Activated naive CD8-positive, alpha-beta T cell (primary cell): ENCODE data around the gene LBP.
"Not testable (repeated sequence)": the region's sequence is repeated elsewhere in the genome, so short reads cannot be mapped to it uniquely, and the experiment has no call there.

Source experiments
- H3K27ac Mint-ChIP-seq: one replicate; pipeline ENCODE4 v1.8.0; 2021; ENCODE audit warnings: mixed read lengths
- H3K27me3 Mint-ChIP-seq: one replicate; pipeline ENCODE4 v1.8.0; 2021; ENCODE audit warnings: mixed read lengths
- H3K36me3 Mint-ChIP-seq: one replicate; pipeline ENCODE4 v1.8.0; 2021; ENCODE audit warnings: mixed read lengths
- H3K4me1 Mint-ChIP-seq: one replicate; pipeline ENCODE4 v1.8.0; 2021; ENCODE audit warnings: low read depth, mixed read lengths
- H3K4me3 Mint-ChIP-seq: one replicate; pipeline ENCODE4 v1.8.0; 2021; ENCODE audit warnings: mild to moderate bottlenecking, mixed read lengths
- H3K9me3 Mint-ChIP-seq: one replicate; pipeline ENCODE4 v1.8.0; 2021; ENCODE audit warnings: low read depth, mixed read lengths

LBP gene

DNA sequence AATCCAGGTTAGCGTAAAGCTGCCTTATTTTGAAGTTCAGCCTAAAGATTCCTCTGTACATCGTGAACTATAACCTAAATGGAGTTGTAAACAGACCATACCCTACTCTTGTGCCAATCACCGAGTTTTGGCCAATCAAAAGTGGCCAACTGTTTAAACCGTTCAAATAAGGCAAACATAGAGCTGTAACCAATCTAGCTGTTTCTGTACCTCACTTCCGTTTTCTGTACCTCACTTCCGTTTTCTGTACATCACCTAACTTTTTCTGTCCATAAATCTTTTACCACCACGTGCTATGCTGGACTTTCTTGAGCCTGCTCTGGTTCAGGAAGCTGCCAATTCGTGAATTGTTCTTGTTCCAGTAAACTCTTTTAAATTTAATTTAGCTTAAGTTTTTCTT is 39.7 kb downstream of the LBP start:
- Mint-ChIP-seq H3K9me3 (peaks cover 6% of the 10 kb centered on the region), H3K4me3 (no peak overlapping the region), H3K27me3 (peaks cover 12% of the 10 kb centered on the region), H3K27ac (no peak overlapping the region), H3K4me1 (no peaks in the 10 kb centered on the region), H3K36me3 (peaks cover 4% of the 10 kb centered on the region)

DNA sequence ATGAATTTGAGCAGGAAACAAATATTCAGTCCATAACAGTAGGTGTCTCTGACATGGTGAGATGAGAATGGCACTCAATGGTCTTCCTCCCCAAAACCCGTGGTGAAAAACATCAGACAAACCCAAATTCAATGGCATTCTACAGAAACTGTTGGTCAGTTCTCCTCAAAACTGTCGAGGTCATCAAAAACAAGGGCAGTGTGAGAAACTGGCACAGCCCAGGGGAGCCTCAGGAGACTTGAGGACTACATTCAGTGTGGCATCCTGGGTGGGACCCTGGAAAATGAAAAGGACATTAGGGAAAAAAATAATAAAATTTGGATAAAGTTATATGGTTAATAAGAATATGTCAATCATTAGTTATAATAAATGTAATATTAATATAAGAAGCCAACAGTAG is 40.6 kb downstream of the LBP start:
- Mint-ChIP-seq H3K27me3 (peaks cover 12% of the 10 kb centered on the region), H3K9me3 (peaks cover 6% of the 10 kb centered on the region), H3K27ac (no peak overlapping the region), H3K36me3 (peaks cover 4% of the 10 kb centered on the region), H3K4me1 (no peaks in the 10 kb centered on the region), H3K4me3 (no peak overlapping the region)

GRCh38 chr20:38387953-38388352 is 41.7 kb downstream of the LBP start:
- Mint-ChIP-seq H3K27me3 (peaks cover 12% of the 10 kb centered on the region), H3K36me3 (peaks cover 4% of the 10 kb centered on the region)

DNA sequence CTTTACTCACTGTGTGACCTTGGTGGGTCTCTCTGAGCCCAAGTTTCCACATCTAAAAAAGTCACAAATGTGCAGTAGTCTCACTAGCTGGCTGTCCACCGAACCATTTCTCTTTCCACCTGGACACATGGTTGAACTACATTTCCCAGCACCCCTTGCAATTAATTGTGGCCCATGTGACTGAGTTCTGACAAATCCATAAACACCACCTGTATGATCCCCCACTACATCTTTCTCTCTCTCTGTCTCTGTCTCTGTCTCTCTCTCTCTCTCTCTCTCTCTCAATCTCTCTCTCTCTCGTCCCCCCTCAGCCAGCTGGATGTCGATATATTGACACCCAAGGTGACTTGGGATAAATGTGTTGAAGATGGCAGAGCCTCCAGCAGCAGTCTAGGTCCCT is 46.1 kb downstream of the LBP start:
- Mint-ChIP-seq H3K9me3 (peaks cover 6% of the 10 kb centered on the region), H3K36me3 (peaks cover 4% of the 10 kb centered on the region), H3K4me1 (no peaks in the 10 kb centered on the region), H3K27ac (no peak overlapping the region), H3K4me3 (no peak overlapping the region), H3K27me3 (no peaks in the 10 kb centered on the region)

More at GRCh38 chr20:38387953-38388352, 41.7 kb downstream of the LBP start:
- Mint-ChIP-seq H3K9me3 (peaks cover 6% of the 10 kb centered on the region), H3K4me3 (no peak overlapping the region), H3K4me1 (no peaks in the 10 kb centered on the region), H3K27ac (no peak overlapping the region)

DNA sequence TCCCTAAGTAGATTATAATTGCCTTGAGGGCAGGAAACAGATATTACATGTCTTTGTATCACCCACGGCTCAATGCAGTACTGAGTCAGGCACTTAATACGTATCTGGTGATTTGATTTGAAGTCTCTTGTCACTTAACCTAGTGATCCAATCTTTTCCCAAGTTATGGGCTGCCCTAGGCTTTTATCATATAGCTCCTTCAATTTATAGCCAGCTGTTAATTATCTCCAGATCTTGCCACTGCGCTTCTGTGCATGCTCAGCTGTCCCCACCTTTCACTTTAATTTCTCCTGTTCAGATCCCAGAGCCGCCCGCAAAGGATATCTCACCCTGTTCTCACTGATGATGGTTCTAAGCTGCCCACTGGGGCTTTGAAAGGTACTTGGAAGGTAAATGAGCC is 47.0 kb downstream of the LBP start:
- H3K9me3 Mint-ChIP-seq = peaks cover 6% of the 10 kb centered on the region
- no peak overlapping the region for H3K27ac Mint-ChIP-seq
- H3K4me1 Mint-ChIP-seq = no peaks in the 10 kb centered on the region
- no peaks in the 10 kb centered on the region for H3K27me3 Mint-ChIP-seq
- no peak overlapping the region for H3K4me3 Mint-ChIP-seq
- H3K36me3 Mint-ChIP-seq = peaks cover 4% of the 10 kb centered on the region

- Mint-ChIP-seq H3K27ac (no peak overlapping the region), H3K4me1 (no peaks in the 10 kb centered on the region), H3K9me3 (no peaks in the 10 kb centered on the region), H3K36me3 (no peaks in the 10 kb centered on the region), H3K27me3 (no peaks in the 10 kb centered on the region), H3K4me3 (no peak overlapping the region)
Observed at GRCh38 chr20:38395165-38395564, 48.9 kb downstream of the LBP start.

GRCh38 chr20:38395751-38396395 is 49.6 kb downstream of the LBP start:
- H3K27me3 Mint-ChIP-seq, H3K4me3 Mint-ChIP-seq, H3K27ac Mint-ChIP-seq, H3K36me3 Mint-ChIP-seq, H3K4me1 Mint-ChIP-seq, H3K9me3 Mint-ChIP-seq: not testable (repeated sequence)

GRCh38 chr20:38402089-38402488 is 55.8 kb downstream of the LBP start:
- no peaks in the 10 kb centered on the region for H3K4me1 Mint-ChIP-seq
- no peaks in the 10 kb centered on the region for H3K9me3 Mint-ChIP-seq
- no peak overlapping the region for H3K27ac Mint-ChIP-seq
- no peaks in the 10 kb centered on the region for H3K27me3 Mint-ChIP-seq
- H3K36me3 Mint-ChIP-seq = peaks cover 4% of the 10 kb centered on the region
- no peak overlapping the region for H3K4me3 Mint-ChIP-seq

- H3K27ac Mint-ChIP-seq = no peak overlapping the region
- no peaks in the 10 kb centered on the region for H3K27me3 Mint-ChIP-seq
- no peaks in the 10 kb centered on the region for H3K9me3 Mint-ChIP-seq
- no peaks in the 10 kb centered on the region for H3K4me1 Mint-ChIP-seq
- H3K36me3 Mint-ChIP-seq = peaks cover 4% of the 10 kb centered on the region
- no peak overlapping the region for H3K4me3 Mint-ChIP-seq
Observed at GRCh38 chr20:38402816-38403215, 56.5 kb downstream of the LBP start.

GRCh38 chr20:38404016-38404415 is 57.7 kb downstream of the LBP start:
- H3K4me1 Mint-ChIP-seq = no peaks in the 10 kb centered on the region
- peaks cover 4% of the 10 kb centered on the region for H3K36me3 Mint-ChIP-seq
- H3K4me3 Mint-ChIP-seq = no peak overlapping the region
- H3K27ac Mint-ChIP-seq = no peak overlapping the region
- H3K27me3 Mint-ChIP-seq = no peaks in the 10 kb centered on the region
- no peaks in the 10 kb centered on the region for H3K9me3 Mint-ChIP-seq

GRCh38 chr20:38405132-38405531 is 58.9 kb downstream of the LBP start:
- no peak overlapping the region for H3K4me3 Mint-ChIP-seq
- no peak overlapping the region for H3K27ac Mint-ChIP-seq
- no peaks in the 10 kb centered on the region for H3K4me1 Mint-ChIP-seq
- no peaks in the 10 kb centered on the region for H3K9me3 Mint-ChIP-seq
- H3K27me3 Mint-ChIP-seq = no peaks in the 10 kb centered on the region
- peaks cover 4% of the 10 kb centered on the region for H3K36me3 Mint-ChIP-seq

GRCh38 chr20:38406476-38406875 is 60.2 kb downstream of the LBP start:
- H3K4me1 Mint-ChIP-seq = no peaks in the 10 kb centered on the region
- H3K4me3 Mint-ChIP-seq = no peak overlapping the region
- no peaks in the 10 kb centered on the region for H3K27me3 Mint-ChIP-seq
- H3K36me3 Mint-ChIP-seq = peaks cover 4% of the 10 kb centered on the region
- no peak overlapping the region for H3K27ac Mint-ChIP-seq
- no peaks in the 10 kb centered on the region for H3K9me3 Mint-ChIP-seq

GRCh38 chr20:38407321-38407720 is 61.0 kb downstream of the LBP start:
- no peak overlapping the region for H3K27ac Mint-ChIP-seq
- no peaks in the 10 kb centered on the region for H3K27me3 Mint-ChIP-seq
- H3K4me1 Mint-ChIP-seq = no peaks in the 10 kb centered on the region
- peaks cover 9% of the 10 kb centered on the region for H3K36me3 Mint-ChIP-seq
- no peaks in the 10 kb centered on the region for H3K9me3 Mint-ChIP-seq
- H3K4me3 Mint-ChIP-seq = no peak overlapping the region

DNA sequence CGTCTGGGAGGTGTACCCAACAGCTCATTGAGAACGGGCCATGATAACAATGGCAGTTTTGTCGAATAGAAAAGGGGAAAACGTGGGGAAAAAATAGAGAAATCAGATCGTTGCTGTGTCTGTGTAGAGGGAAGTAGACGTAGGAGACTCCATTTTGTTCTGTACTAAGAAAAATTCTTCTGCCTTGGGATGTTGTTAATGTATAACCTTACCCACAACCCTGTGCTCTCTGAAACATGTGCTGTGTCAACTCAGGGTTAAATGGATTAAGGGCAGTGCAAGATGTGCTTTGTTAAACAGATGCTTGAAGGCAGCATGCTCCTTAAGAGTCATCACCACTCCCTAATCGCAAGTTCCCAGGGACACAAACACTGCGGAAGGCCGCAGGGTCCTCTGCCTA is 61.5 kb downstream of the LBP start:
- H3K9me3 Mint-ChIP-seq, H3K27me3 Mint-ChIP-seq, H3K4me1 Mint-ChIP-seq, H3K36me3 Mint-ChIP-seq, H3K4me3 Mint-ChIP-seq, H3K27ac Mint-ChIP-seq: not testable (repeated sequence)

DNA sequence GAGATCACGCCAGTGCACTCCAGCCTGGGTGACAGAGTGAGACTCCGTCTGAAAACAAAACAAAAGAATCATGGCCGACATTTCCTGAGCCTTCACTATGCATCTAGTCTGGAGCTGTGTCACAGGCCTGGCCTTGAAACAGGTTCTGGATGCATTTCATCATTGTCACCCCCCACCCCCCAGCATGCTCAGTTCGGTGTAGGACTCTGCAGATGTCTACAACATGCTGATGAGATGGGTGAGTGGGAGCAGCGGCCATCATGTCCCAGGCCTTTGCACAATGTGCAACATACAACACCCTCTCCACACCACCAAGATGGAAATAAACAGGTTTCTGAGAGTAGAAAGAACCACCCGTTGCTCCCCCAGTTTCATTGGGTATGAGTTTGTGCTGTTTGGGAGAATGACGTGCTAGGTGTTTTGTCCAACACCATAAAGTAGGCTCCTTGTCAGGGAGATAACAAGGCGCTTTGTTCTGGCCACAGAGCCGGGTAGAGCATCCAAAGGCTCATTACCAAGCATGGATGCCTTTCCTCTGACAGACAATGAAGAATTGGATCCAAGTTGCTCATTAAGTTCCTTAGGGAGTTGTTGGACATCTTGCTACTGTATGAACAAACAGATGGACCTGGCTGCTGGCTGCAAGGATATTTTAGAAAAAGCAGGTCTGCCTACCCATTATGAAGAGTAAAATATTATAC is 66.7 kb downstream of the LBP start:
- Mint-ChIP-seq H3K27ac (no peak overlapping the region), H3K4me1 (no peaks in the 10 kb centered on the region), H3K27me3 (no peaks in the 10 kb centered on the region), H3K4me3 (no peak overlapping the region), H3K36me3 (peaks cover 25% of the 10 kb centered on the region), H3K9me3 (no peaks in the 10 kb centered on the region)
